Keratinocyte (primary cell): ENCODE data around the gene RGL4.

Source experiments
- CTCF ChIP-seq, 3 experiments: IDR thresholded peaks in 1 of 3; conservative IDR thresholded peaks in 1 of 3; optimal IDR thresholded peaks in 1 of 3; 2 replicates in 2 of 3; 3 replicates in 1 of 3; pipeline versions ENCODE3 to v1.5.1; 2011; ENCODE audit warnings: low read length in 3 of 3, mild to moderate bottlenecking in 3 of 3, moderate library complexity in 2 of 3, control low read depth in 1 of 3, inconsistent platforms in 1 of 3; ENCODE audit not compliant: insufficient read depth in 2 of 3; ENCODE audit errors: extremely low read depth in 1 of 3
- EZH2 ChIP-seq: IDR thresholded peaks from one replicate; pipeline ENCODE4 v1.6.1; 2012; ENCODE audit warnings: inconsistent platforms, mild to moderate bottlenecking, low read length, moderate library complexity

- no peak for TF ChIP-seq CTCF (optimal IDR thresholded peaks at IDR 0.05 in 1 of 3, IDR thresholded peaks at IDR 0.05 in 1 of 3, conservative IDR thresholded peaks at IDR 0.05 in 1 of 3; ENCODE audit: extremely low read depth in 1 of 3, insufficient read depth in 2 of 3, low read length in 3 of 3)
- no peak for TF ChIP-seq EZH2
Observed at GRCh38 chr22:23698673-23699235, 7.9 kb downstream of the RGL4 start.
